ENCODE measurements around the gene PSMB11. TPM values are rescaled to one million over a fixed set of nuclear protein-coding genes. Genes with fewer than 3 reads are reported as not detected.

Gene PSMB11
- total RNA-seq, 4 donors from 2014 or later: not detected

DNA sequence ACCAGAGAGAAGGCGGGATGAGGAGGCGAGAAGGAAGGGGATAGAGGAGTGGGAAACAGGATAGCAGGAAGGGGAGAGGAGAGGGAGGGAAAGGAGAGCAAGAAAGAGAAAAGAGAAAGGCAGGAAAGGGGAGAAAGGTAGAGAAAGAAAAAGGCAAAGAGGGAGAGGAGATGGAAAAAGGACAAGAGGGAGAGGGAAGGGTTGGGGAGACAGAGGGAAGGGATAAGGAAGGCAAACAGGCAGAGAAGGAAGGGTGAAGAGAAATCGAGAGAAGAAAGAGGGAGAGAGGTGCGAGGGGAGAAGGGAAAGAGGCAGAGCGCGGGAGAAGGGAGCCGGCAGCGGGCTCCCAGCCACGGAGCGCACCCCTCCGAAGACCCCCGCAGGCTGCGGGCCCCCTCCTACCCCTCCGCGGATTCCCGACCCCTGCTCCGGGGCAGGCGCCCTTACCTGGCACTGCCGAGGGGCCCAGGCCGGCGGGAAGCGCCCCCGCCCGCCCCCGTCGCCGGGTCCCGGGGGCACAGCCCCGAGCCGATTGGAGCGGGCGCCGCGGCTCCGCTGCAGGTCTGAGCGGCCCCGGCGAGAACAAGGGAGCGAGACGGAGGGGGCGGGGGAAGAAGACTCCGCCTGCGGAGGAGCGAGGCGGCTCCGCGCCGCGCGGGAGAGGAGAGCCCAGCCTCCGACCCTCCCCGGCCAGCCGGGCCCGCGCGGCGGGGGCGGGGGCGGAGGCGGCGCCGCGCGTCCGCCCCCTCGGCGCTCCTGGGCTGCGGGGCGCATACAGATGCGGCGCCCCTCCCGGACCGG, 15.1 kb downstream of the PSMB11 start, which contains the start of gene CDH24:
CDH24 (minus strand) TSS at position 565 of the 801 bp plus-strand sequence. CDS start 1,787 bp downstream, outside the sequence.
- Histone ChIP-seq H3K27me3 (no peaks in the 10 kb centered on the region), H3K9me3 (no peaks in the 10 kb centered on the region), H3K36me3 (no peaks in the 10 kb centered on the region), H3K27ac (peak within 1 kb of the TSS; percentile 86 to 92), H3K4me1 (no peaks in the 10 kb centered on the region), H3K4me3 (peak within 1 kb of the TSS; percentile 58 to 65)
- intact Hi-C loops (cut with DNase I; ENCODE audit: low total_unique reads): loop anchor here (5.0 kb wide), 1 partner anchor 70 kb away; no protein-coding TSS in a partner anchor
- TF ChIP-seq POLR2A (IDR thresholded peaks at IDR 0.05): peak in 1 of 2 donors; percentile 60
- TF ChIP-seq, protein P1, sequence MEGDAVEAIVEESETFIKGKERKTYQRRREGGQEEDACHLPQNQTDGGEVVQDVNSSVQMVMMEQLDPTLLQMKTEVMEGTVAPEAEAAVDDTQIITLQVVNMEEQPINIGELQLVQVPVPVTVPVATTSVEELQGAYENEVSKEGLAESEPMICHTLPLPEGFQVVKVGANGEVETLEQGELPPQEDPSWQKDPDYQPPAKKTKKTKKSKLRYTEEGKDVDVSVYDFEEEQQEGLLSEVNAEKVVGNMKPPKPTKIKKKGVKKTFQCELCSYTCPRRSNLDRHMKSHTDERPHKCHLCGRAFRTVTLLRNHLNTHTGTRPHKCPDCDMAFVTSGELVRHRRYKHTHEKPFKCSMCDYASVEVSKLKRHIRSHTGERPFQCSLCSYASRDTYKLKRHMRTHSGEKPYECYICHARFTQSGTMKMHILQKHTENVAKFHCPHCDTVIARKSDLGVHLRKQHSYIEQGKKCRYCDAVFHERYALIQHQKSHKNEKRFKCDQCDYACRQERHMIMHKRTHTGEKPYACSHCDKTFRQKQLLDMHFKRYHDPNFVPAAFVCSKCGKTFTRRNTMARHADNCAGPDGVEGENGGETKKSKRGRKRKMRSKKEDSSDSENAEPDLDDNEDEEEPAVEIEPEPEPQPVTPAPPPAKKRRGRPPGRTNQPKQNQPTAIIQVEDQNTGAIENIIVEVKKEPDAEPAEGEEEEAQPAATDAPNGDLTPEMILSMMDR (IDR thresholded peaks at IDR 0.05): no peak
- peak; percentile 78 to 82 for DNase-seq

- Histone ChIP-seq H3K4me1 (no peaks in the 10 kb centered on the region), H3K27ac (peak overlapping the region; percentile 86 to 92), H3K4me3 (peak overlapping the region; percentile 58 to 65), H3K36me3 (no peaks in the 10 kb centered on the region), H3K9me3 (no peaks in the 10 kb centered on the region), H3K27me3 (no peaks in the 10 kb centered on the region)
- intact Hi-C loops (cut with DNase I; ENCODE audit: low total_unique reads): loop anchor here (5.0 kb wide), 1 partner anchor 71 kb away; no protein-coding TSS in a partner anchor
- DNase-seq: peak; percentile 89
- TF ChIP-seq POLR2A (IDR thresholded peaks at IDR 0.05): no peak
- TF ChIP-seq, protein P1 (IDR thresholded peaks at IDR 0.05): peak; percentile 92 to 97 (median 94)
Observed at GRCh38 chr14:23057757-23058653, 16.0 kb downstream of the PSMB11 start.

- intact Hi-C loops (cut with DNase I; ENCODE audit: low total_unique reads): loop anchor here (5.0 kb wide), 1 partner anchor 72 kb away; no protein-coding TSS in a partner anchor
- Histone ChIP-seq H3K27me3 (no peaks in the 10 kb centered on the region), H3K9me3 (no peaks in the 10 kb centered on the region), H3K36me3 (no peaks in the 10 kb centered on the region), H3K4me1 (no peaks in the 10 kb centered on the region), H3K27ac (peak overlapping the region in 1 of 2 donors; percentile 92), H3K4me3 (no peak overlapping the region)
- no peak for TF ChIP-seq POLR2A (IDR thresholded peaks at IDR 0.05)
- TF ChIP-seq, protein P1 (IDR thresholded peaks at IDR 0.05): no peak
- no peak for DNase-seq
Observed at GRCh38 chr14:23058654-23059504, 16.9 kb downstream of the PSMB11 start.

DNA sequence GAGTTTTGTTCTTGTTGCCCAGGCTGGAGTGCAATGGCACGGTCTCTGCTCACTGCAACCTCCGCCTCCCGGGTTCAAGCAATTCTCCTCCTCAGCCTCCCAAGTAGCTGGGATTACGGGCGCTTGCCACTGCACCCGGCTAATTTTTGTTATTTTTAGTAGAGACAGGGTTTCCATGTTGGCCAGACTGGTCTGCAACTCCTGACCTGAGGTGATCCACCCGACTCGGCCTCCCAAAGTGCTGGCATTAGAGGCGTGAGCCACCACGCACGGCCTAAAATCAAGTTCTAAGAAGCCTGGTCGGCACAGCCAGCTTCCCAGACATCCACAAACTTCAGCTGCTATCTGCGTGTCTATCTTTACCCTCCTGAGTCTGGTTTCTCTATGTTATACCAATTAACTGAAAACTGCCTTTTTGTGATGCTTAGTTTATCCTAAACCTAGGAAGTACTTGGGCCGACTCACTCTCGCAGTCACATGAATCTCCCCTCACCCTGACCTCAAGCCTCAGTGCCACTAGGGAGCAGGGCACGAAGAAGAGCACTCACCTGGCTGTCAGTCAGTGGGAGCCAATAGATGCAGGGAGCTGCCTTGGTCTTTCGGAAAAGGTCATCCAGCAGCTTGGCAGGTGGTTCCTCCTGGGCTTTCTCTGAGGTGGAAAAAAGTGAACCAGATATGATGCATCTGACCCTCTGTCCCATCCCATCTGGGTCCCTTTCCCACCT, 18.7 kb downstream of the PSMB11 start:
- intact Hi-C loops (cut with DNase I; ENCODE audit: low total_unique reads): no loop called here
- Histone ChIP-seq H3K27ac (peak overlapping the region; percentile 44 to 75), H3K4me1 (no peaks in the 10 kb centered on the region), H3K27me3 (no peaks in the 10 kb centered on the region), H3K36me3 (no peaks in the 10 kb centered on the region), H3K4me3 (no peak overlapping the region), H3K9me3 (no peaks in the 10 kb centered on the region)
- TF ChIP-seq, protein P1 (IDR thresholded peaks at IDR 0.05): no peak
- TF ChIP-seq POLR2A (IDR thresholded peaks at IDR 0.05): no peak
- no peak for DNase-seq

Data from uterus (tissue), 4 donors.